ENCODE measurements around the gene RNFT2. TPM values are rescaled to one million over a fixed set of nuclear protein-coding genes. Genes with fewer than 3 reads are reported as not detected.

RNFT2 gene
- total RNA-seq, 1 experiment from 2014 or later, result 12.6 TPM

GRCh38 chr12:116792403-116792802 lies 54.3 kb downstream of the RNFT2 start:
- Histone ChIP-seq H3K9me3 (ENCODE audit: low read length) (no peaks in the 10 kb centered on the region), H4K20me1 (ENCODE audit: low read length) (no peaks in the 10 kb centered on the region), H3K27me3 (ENCODE audit: low read length) (no peaks in the 10 kb centered on the region), H3K79me2 (ENCODE audit: low read length) (no peaks in the 10 kb centered on the region), H2AFZ (ENCODE audit: low read length) (no peak overlapping the region), H3K4me1 (ENCODE audit: insufficient read depth, low read length) (no peaks in the 10 kb centered on the region), H3K36me3 (ENCODE audit: low read depth, low read length) (no peaks in the 10 kb centered on the region), H3K9ac (ENCODE audit: low read length) (no peak overlapping the region), H3K4me2 (ENCODE audit: low read length) (no peak overlapping the region), H3K27ac (ENCODE audit: low read length) (no peak overlapping the region), H3F3A (ENCODE audit: low read length, unreplicated experiment) (no peaks in the 10 kb centered on the region), H3K9me2 (replicated peaks; ENCODE audit: low read length) (no peaks in the 10 kb centered on the region), H3K4me3 (ENCODE audit: low read length) (no peak overlapping the region)
- intact Hi-C loops (cut with micrococcal nuclease), result no loop called here
- no peak for ATAC-seq
- CTCF ChIA-PET, result no interaction called here
- POLR2A ChIA-PET (ENCODE audit: unreplicated experiment), result no interaction called here
- DNase-seq, result no peak
- BruUV-seq (replicated peaks), result no TSS peak
- no peak for TF ChIP-seq EZH2phosphoT487 (IDR thresholded peaks at IDR 0.05; ENCODE audit: borderline replicate concordance, low read length)
- no peak for TF ChIP-seq EZH2 (IDR thresholded peaks at IDR 0.05; ENCODE audit: low read length, unreplicated experiment)
- TF ChIP-seq CTCF (conservative IDR thresholded peaks at IDR 0.05; ENCODE audit: low read depth, low read length), result no peak

GRCh38 chr12:116794725-116795124 lies 56.6 kb downstream of the RNFT2 start:
- Histone ChIP-seq H3K79me2 (ENCODE audit: low read length) (no peaks in the 10 kb centered on the region), H3K9ac (ENCODE audit: low read length) (no peak overlapping the region), H3K9me2 (replicated peaks; ENCODE audit: low read length) (no peaks in the 10 kb centered on the region), H3K9me3 (ENCODE audit: low read length) (no peaks in the 10 kb centered on the region), H3K36me3 (ENCODE audit: low read depth, low read length) (no peaks in the 10 kb centered on the region), H3K4me3 (ENCODE audit: low read length) (no peak overlapping the region), H3F3A (ENCODE audit: low read length, unreplicated experiment) (no peaks in the 10 kb centered on the region), H3K4me2 (ENCODE audit: low read length) (no peak overlapping the region), H3K4me1 (ENCODE audit: insufficient read depth, low read length) (no peaks in the 10 kb centered on the region), H3K27ac (ENCODE audit: low read length) (no peak overlapping the region), H4K20me1 (ENCODE audit: low read length) (no peaks in the 10 kb centered on the region), H2AFZ (ENCODE audit: low read length) (no peak overlapping the region), H3K27me3 (ENCODE audit: low read length) (no peaks in the 10 kb centered on the region)
- intact Hi-C loops (cut with micrococcal nuclease), result no loop called here
- no peak for ATAC-seq
- TF ChIP-seq EZH2 (IDR thresholded peaks at IDR 0.05; ENCODE audit: low read length, unreplicated experiment) (no peak), EZH2phosphoT487 (IDR thresholded peaks at IDR 0.05; ENCODE audit: borderline replicate concordance, low read length) (no peak), CTCF (conservative IDR thresholded peaks at IDR 0.05; ENCODE audit: low read depth, low read length) (no peak)
- no TSS peak for BruUV-seq (replicated peaks)
- DNase-seq, result no peak
- ChIA-PET POLR2A (ENCODE audit: unreplicated experiment) (no interaction called here), CTCF (no interaction called here)

- no peaks in the 10 kb centered on the region for H3K4me1 ChIP-seq (ENCODE audit: insufficient read depth, low read length)
- BruUV-seq (replicated peaks), result no TSS peak
- no peaks in the 10 kb centered on the region for H3K27me3 ChIP-seq (ENCODE audit: low read length)
- no peak overlapping the region for H2AFZ ChIP-seq (ENCODE audit: low read length)
- ATAC-seq (no peak), DNase-seq (no peak)
- H3K4me3 ChIP-seq (ENCODE audit: low read length), result no peak overlapping the region
- no peak overlapping the region for H3K27ac ChIP-seq (ENCODE audit: low read length)
- no peaks in the 10 kb centered on the region for H3K9me2 ChIP-seq (replicated peaks; ENCODE audit: low read length)
- intact Hi-C loops (cut with micrococcal nuclease), result no loop called here
- H4K20me1 ChIP-seq (ENCODE audit: low read length), result no peaks in the 10 kb centered on the region
- ChIA-PET CTCF (no interaction called here), POLR2A (ENCODE audit: unreplicated experiment) (no interaction called here)
- H3K79me2 ChIP-seq (ENCODE audit: low read length), result no peaks in the 10 kb centered on the region
- H3F3A ChIP-seq (ENCODE audit: low read length, unreplicated experiment), result no peaks in the 10 kb centered on the region
- H3K4me2 ChIP-seq (ENCODE audit: low read length), result no peak overlapping the region
- no peaks in the 10 kb centered on the region for H3K9me3 ChIP-seq (ENCODE audit: low read length)
- H3K9ac ChIP-seq (ENCODE audit: low read length), result no peak overlapping the region
- no peaks in the 10 kb centered on the region for H3K36me3 ChIP-seq (ENCODE audit: low read depth, low read length)
- TF ChIP-seq EZH2phosphoT487 (IDR thresholded peaks at IDR 0.05; ENCODE audit: borderline replicate concordance, low read length) (no peak), EZH2 (IDR thresholded peaks at IDR 0.05; ENCODE audit: low read length, unreplicated experiment) (no peak)
These were observed 59.8 kb downstream of the RNFT2 start for GRCh38 chr12:116797885-116798284.

Measured in PC-3 (cell line).